GM19035 (cell line): Measurements from ENCODE around the gene FBF1.
A peak's percentile ranks its signal among the peaks of the same experiment; 100 is the strongest.

Experiments
- ATAC-seq: cut with Tn5 transposase; IDR thresholded peaks from one replicate; pipeline ENCODE4 v1.9.1; 2021; ENCODE audit not compliant: unreplicated experiment

Gene FBF1

GRCh38 chr17:75917141-75917916 is 23.5 kb downstream of the FBF1 start:
- no peak for ATAC-seq

- ATAC-seq: no peak
Measured at GRCh38 chr17:75915268-75915667, 25.6 kb downstream of the FBF1 start.

GRCh38 chr17:75914643-75915267 is 26.1 kb downstream of the FBF1 start:
- no peak for ATAC-seq

- no peak for ATAC-seq
Measured at GRCh38 chr17:75913537-75914210, 27.2 kb downstream of the FBF1 start.

- ATAC-seq: no peak
Measured at GRCh38 chr17:75910699-75911098, 30.1 kb downstream of the FBF1 start.

GRCh38 chr17:75909812-75910274 is 31.0 kb downstream of the FBF1 start:
- no peak for ATAC-seq

- no peak for ATAC-seq
Measured at GRCh38 chr17:75909051-75909811, 31.6 kb downstream of the FBF1 start.

- no peak for ATAC-seq
Measured at GRCh38 chr17:75908201-75908600, 32.6 kb downstream of the FBF1 start.

- ATAC-seq: no peak
Measured at GRCh38 chr17:75906143-75906884, 34.5 kb downstream of the FBF1 start.

- ATAC-seq: peak; percentile 91
Measured at GRCh38 chr17:75904749-75905521, 35.9 kb downstream of the FBF1 start, which contains the start of gene MRPL38. TSS of gene MRPL38 (minus strand) at chr17:75904884. CDS start at chr17:75904875, 9 bp downstream.

- ATAC-seq: no peak
Measured at GRCh38 chr17:75902406-75902805, 38.4 kb downstream of the FBF1 start.

GRCh38 chr17:75901727-75902126 is 39.1 kb downstream of the FBF1 start:
- ATAC-seq: no peak

GRCh38 chr17:75900691-75901533 is 39.9 kb downstream of the FBF1 start:
- ATAC-seq: no peak

- ATAC-seq: no peak
Measured at GRCh38 chr17:75899767-75900468, 40.9 kb downstream of the FBF1 start.

GRCh38 chr17:75899353-75899752 is 41.5 kb downstream of the FBF1 start:
- no peak for ATAC-seq

- no peak for ATAC-seq
Measured at GRCh38 chr17:75898791-75899190, 42.1 kb downstream of the FBF1 start.

GRCh38 chr17:75898065-75898464 is 42.8 kb downstream of the FBF1 start:
- no peak for ATAC-seq
